ENCODE results near the gene CDC42SE2.

The CDC42SE2 gene, protein sequence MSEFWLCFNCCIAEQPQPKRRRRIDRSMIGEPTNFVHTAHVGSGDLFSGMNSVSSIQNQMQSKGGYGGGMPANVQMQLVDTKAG

DNA sequence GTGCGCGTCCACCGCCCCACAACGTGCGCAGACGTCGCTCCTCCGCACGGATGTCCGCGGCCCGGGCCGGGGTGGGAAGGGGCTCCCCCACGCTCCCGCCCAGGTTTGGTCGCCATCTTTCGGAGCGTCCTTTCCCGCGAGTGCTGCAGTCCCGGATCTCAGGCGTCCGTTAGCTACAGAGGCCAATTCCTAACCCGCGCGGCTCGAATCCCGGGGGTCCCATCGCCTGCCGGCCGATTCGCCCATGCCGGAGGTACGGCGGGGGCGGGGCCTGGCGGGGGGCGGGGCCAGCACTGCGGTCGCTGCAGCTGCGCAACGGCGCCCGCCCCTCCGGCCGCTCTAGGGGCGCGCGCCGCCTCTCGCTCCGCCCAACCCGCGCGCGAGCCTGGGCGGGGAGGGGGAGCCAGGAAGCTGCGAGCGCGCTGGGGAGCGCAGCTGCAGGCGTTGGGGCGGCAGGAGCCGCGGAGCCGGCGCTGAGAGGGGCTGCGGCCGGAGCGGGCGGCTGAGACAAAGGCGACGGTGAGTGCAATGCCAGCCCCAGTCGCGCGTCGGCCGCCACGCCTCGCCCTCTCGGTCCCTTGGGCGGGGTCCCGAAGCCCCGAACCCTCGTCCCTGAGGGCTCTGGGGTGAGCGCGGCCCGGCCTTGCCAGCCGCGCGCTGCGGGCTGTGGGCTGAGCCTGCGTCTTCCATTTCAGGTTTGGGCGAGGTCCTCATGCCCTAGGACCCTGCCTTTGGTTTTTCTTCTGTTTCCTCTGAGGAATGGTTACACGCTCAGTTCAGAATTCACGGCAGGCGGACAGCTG, at the start of gene CDC42SE2:
TSS of gene CDC42SE2 (plus strand) at position 406 of the 803 bp plus-strand sequence. CDS start 95,441 bp downstream, outside the sequence.
- no peak within 1 kb of the TSS for H2AFZ ChIP-seq (ENCODE audit: low read depth, low read length)
- H3K4me1 ChIP-seq (ENCODE audit: low read length) = peaks cover 40% of the 10 kb centered on the region
- peak within 1 kb of the TSS; percentile 97 for H3K9ac ChIP-seq (ENCODE audit: low read length)
- peak within 1 kb of the TSS; percentile 94 for H3K4me3 ChIP-seq (ENCODE audit: low read length)
- peak within 1 kb of the TSS; percentile 95 for H3K4me2 ChIP-seq (ENCODE audit: low read length)
- H3K36me3 ChIP-seq (replicated peaks; ENCODE audit: low read depth, low read length) = peaks cover 19% of the 10 kb centered on the region
- peaks cover 92% of the 10 kb centered on the region for H3K79me2 ChIP-seq (ENCODE audit: low read length)
- no peak for TF ChIP-seq CTCF (IDR thresholded peaks at IDR 0.05; ENCODE audit: low read depth, low read length)
- TF ChIP-seq EZH2phosphoT487 (IDR thresholded peaks at IDR 0.05; ENCODE audit: low read depth) = no peak
- peaks cover 19% of the 10 kb centered on the region for H4K20me1 ChIP-seq (ENCODE audit: insufficient read depth, low read length)
- H3K27me3 ChIP-seq (ENCODE audit: low read depth, low read length) = no peaks in the 10 kb centered on the region
- no peaks in the 10 kb centered on the region for H3K9me3 ChIP-seq (ENCODE audit: insufficient read depth, low read length)
- peak within 1 kb of the TSS; percentile 90 for H3K27ac ChIP-seq (ENCODE audit: low read length)

GRCh38 chr5:131214609-131215227, 49.1 kb upstream of the CDC42SE2 start:
- Histone ChIP-seq H3K27ac (ENCODE audit: low read length) (peak overlapping the region; percentile 14), H3K9ac (ENCODE audit: low read length) (no peak overlapping the region), H3K36me3 (replicated peaks; ENCODE audit: low read depth, low read length) (peaks cover 22% of the 10 kb centered on the region), H3K79me2 (ENCODE audit: low read length) (peaks cover 83% of the 10 kb centered on the region), H3K27me3 (ENCODE audit: low read depth, low read length) (no peaks in the 10 kb centered on the region), H3K4me3 (ENCODE audit: low read length) (no peak overlapping the region), H3K4me2 (ENCODE audit: low read length) (peak overlapping the region; percentile 28), H3K9me3 (ENCODE audit: insufficient read depth, low read length) (no peaks in the 10 kb centered on the region), H4K20me1 (ENCODE audit: insufficient read depth, low read length) (peaks cover 20% of the 10 kb centered on the region), H3K4me1 (ENCODE audit: low read length) (peaks cover 85% of the 10 kb centered on the region), H2AFZ (ENCODE audit: low read depth, low read length) (no peak overlapping the region)
- TF ChIP-seq CTCF (IDR thresholded peaks at IDR 0.05; ENCODE audit: low read depth, low read length) = no peak
- no peak for TF ChIP-seq EZH2phosphoT487 (IDR thresholded peaks at IDR 0.05; ENCODE audit: low read depth)

DNA sequence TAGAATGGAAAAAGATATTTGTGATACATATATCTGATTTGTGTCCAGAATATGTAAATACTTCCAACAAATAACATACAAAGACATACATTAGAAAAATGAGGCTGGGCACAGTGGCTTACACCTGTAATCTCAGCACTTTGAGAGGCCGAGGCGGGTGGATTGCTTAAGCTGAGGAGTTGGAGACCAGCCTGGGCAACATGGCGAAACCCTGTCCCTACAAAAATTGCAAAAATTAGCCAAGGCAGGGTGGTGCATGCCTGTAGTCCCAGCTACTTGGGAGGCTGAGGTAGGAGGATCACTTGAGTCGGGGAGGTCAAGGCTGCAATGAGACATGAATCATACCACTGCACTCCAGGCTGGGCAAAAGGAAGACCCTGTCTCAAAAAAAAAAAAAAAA, 46.1 kb upstream of the CDC42SE2 start:
- H3K4me3 ChIP-seq (ENCODE audit: low read length) = no peak overlapping the region
- no peaks in the 10 kb centered on the region for H3K9me3 ChIP-seq (ENCODE audit: insufficient read depth, low read length)
- no peak for TF ChIP-seq CTCF (IDR thresholded peaks at IDR 0.05; ENCODE audit: low read depth, low read length)
- peaks cover 29% of the 10 kb centered on the region for H3K36me3 ChIP-seq (replicated peaks; ENCODE audit: low read depth, low read length)
- H3K79me2 ChIP-seq (ENCODE audit: low read length) = peaks cover 99% of the 10 kb centered on the region
- H3K27me3 ChIP-seq (ENCODE audit: low read depth, low read length) = no peaks in the 10 kb centered on the region
- no peak overlapping the region for H3K9ac ChIP-seq (ENCODE audit: low read length)
- no peak overlapping the region for H3K4me2 ChIP-seq (ENCODE audit: low read length)
- H4K20me1 ChIP-seq (ENCODE audit: insufficient read depth, low read length) = peaks cover 21% of the 10 kb centered on the region
- H3K4me1 ChIP-seq (ENCODE audit: low read length) = peaks cover 75% of the 10 kb centered on the region
- H3K27ac ChIP-seq (ENCODE audit: low read length) = no peak overlapping the region
- no peak overlapping the region for H2AFZ ChIP-seq (ENCODE audit: low read depth, low read length)

DNA sequence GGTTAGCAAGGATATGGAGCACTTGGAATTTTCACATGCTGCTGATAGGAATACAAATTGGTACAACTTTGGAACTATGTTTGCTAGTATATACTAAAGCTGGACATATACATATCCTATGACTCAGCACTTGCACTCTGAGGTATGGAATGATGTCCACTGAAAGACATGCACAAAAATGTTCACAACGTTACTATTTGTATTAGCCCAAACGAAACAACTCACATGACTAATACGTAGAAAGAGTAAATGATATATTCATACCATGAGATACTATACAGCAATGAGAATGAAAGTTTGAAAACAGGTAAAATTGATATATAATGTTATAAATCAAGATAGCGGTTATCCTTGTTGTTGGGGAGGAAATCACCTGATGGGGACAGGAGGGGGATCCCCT, 45.5 kb upstream of the CDC42SE2 start:
- Histone ChIP-seq H3K9ac (ENCODE audit: low read length) (no peak overlapping the region), H2AFZ (ENCODE audit: low read depth, low read length) (no peak overlapping the region), H3K4me1 (ENCODE audit: low read length) (peaks cover 71% of the 10 kb centered on the region), H3K36me3 (replicated peaks; ENCODE audit: low read depth, low read length) (peaks cover 31% of the 10 kb centered on the region), H3K27ac (ENCODE audit: low read length) (no peak overlapping the region), H3K4me3 (ENCODE audit: low read length) (no peak overlapping the region), H3K27me3 (ENCODE audit: low read depth, low read length) (no peaks in the 10 kb centered on the region), H3K79me2 (ENCODE audit: low read length) (peaks cover 99% of the 10 kb centered on the region), H4K20me1 (ENCODE audit: insufficient read depth, low read length) (peaks cover 21% of the 10 kb centered on the region), H3K4me2 (ENCODE audit: low read length) (peak overlapping the region; percentile 31), H3K9me3 (ENCODE audit: insufficient read depth, low read length) (no peaks in the 10 kb centered on the region)
- TF ChIP-seq EZH2phosphoT487 (IDR thresholded peaks at IDR 0.05; ENCODE audit: low read depth) (no peak), CTCF (IDR thresholded peaks at IDR 0.05; ENCODE audit: low read depth, low read length) (no peak)
